ENCODE data around the gene DLG1. TPM values are rescaled to one million over a fixed set of nuclear protein-coding genes. Genes with fewer than 3 reads are reported as not detected.

Gene DLG1
- total RNA-seq, 2 experiments from 2014 or later: 48.9 to 95.1 TPM

DNA sequence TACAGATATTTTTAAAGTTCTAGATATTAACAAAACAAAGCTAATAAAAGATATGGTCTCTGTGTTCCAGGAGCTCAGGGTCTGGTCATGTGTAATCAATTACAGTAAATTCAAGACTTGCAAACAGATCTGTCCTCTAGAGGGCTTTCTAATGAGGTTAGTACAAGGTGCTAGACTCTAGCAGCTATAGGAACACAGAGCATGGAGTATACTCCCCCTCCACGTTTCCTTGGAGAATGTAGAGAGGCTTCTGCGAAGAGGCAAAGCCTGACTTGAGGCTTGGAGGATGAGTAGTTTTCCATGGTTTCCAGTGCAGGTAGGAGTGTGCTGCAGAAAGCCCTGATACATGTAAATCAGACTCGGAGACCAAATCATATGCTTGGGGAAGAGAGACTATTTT is 32.7 kb upstream of the DLG1 start:
- Histone ChIP-seq H3K9me3 (ENCODE audit: low read length) (no peaks in the 10 kb centered on the region), H4K20me1 (ENCODE audit: insufficient read depth, low read length) (no peaks in the 10 kb centered on the region), H3K9me2 (ENCODE audit: insufficient read depth, low read length) (no peaks in the 10 kb centered on the region), H3K4me2 (ENCODE audit: low read length) (no peak overlapping the region), H3K79me2 (ENCODE audit: insufficient read depth, low read depth, low read length) (no peaks in the 10 kb centered on the region), H3K4me3 (ENCODE audit: low read depth, low read length, poor library complexity, severe bottlenecking) (no peak overlapping the region), H3K27ac (ENCODE audit: low read depth, low read length, poor library complexity, severe bottlenecking) (no peak overlapping the region), H2AFZ (ENCODE audit: low read length) (no peak overlapping the region), H3K36me3 (ENCODE audit: insufficient read depth, low read length) (no peaks in the 10 kb centered on the region), H3K4me1 (ENCODE audit: insufficient read depth, low read length, poor library complexity, severe bottlenecking) (no peaks in the 10 kb centered on the region)
- TF ChIP-seq, protein P1, sequence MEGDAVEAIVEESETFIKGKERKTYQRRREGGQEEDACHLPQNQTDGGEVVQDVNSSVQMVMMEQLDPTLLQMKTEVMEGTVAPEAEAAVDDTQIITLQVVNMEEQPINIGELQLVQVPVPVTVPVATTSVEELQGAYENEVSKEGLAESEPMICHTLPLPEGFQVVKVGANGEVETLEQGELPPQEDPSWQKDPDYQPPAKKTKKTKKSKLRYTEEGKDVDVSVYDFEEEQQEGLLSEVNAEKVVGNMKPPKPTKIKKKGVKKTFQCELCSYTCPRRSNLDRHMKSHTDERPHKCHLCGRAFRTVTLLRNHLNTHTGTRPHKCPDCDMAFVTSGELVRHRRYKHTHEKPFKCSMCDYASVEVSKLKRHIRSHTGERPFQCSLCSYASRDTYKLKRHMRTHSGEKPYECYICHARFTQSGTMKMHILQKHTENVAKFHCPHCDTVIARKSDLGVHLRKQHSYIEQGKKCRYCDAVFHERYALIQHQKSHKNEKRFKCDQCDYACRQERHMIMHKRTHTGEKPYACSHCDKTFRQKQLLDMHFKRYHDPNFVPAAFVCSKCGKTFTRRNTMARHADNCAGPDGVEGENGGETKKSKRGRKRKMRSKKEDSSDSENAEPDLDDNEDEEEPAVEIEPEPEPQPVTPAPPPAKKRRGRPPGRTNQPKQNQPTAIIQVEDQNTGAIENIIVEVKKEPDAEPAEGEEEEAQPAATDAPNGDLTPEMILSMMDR (conservative IDR thresholded peaks at IDR 0.05; ENCODE audit: low read length): 0 out of 2 replicates have a peak, but pooled peaks have one; percentile 19
- TF ChIP-seq EZH2phosphoT487 (IDR thresholded peaks at IDR 0.05; ENCODE audit: borderline replicate concordance, low read depth, low read length): no peak
- no TSS peak for BruUV-seq (replicated peaks)
- ChIA-PET CTCF (ENCODE audit: unreplicated experiment) (no interaction called here), POLR2A (no interaction called here)
- intact Hi-C loops (cut with micrococcal nuclease; ENCODE audit: unreplicated experiment): no loop called here
- no peak for DNase-seq (ENCODE audit: low spot score)

GRCh38 chr3:197329382-197329781 is 31.0 kb upstream of the DLG1 start:
- ChIA-PET POLR2A (no interaction called here), CTCF (ENCODE audit: unreplicated experiment) (no interaction called here)
- Histone ChIP-seq H2AFZ (ENCODE audit: low read length) (no peak overlapping the region), H3K79me2 (ENCODE audit: insufficient read depth, low read depth, low read length) (no peaks in the 10 kb centered on the region), H3K4me3 (ENCODE audit: low read depth, low read length, poor library complexity, severe bottlenecking) (no peak overlapping the region), H4K20me1 (ENCODE audit: insufficient read depth, low read length) (no peaks in the 10 kb centered on the region), H3K4me2 (ENCODE audit: low read length) (no peak overlapping the region), H3K9me3 (ENCODE audit: low read length) (no peaks in the 10 kb centered on the region), H3K27ac (ENCODE audit: low read depth, low read length, poor library complexity, severe bottlenecking) (no peak overlapping the region), H3K9me2 (ENCODE audit: insufficient read depth, low read length) (no peaks in the 10 kb centered on the region), H3K36me3 (ENCODE audit: insufficient read depth, low read length) (no peaks in the 10 kb centered on the region), H3K4me1 (ENCODE audit: insufficient read depth, low read length, poor library complexity, severe bottlenecking) (no peaks in the 10 kb centered on the region)
- no peak for DNase-seq (ENCODE audit: low spot score)
- intact Hi-C loops (cut with micrococcal nuclease; ENCODE audit: unreplicated experiment): no loop called here
- no peak for TF ChIP-seq EZH2phosphoT487 (IDR thresholded peaks at IDR 0.05; ENCODE audit: borderline replicate concordance, low read depth, low read length)
- TF ChIP-seq, protein P1 (conservative IDR thresholded peaks at IDR 0.05; ENCODE audit: low read length): no peak
- no TSS peak for BruUV-seq (replicated peaks)

- Histone ChIP-seq H2AFZ (ENCODE audit: low read length) (no peak overlapping the region), H3K79me2 (ENCODE audit: insufficient read depth, low read depth, low read length) (no peaks in the 10 kb centered on the region), H3K9me2 (ENCODE audit: insufficient read depth, low read length) (no peaks in the 10 kb centered on the region), H3K9me3 (ENCODE audit: low read length) (no peaks in the 10 kb centered on the region), H3K4me2 (ENCODE audit: low read length) (no peak overlapping the region), H3K36me3 (ENCODE audit: insufficient read depth, low read length) (no peaks in the 10 kb centered on the region), H3K27ac (ENCODE audit: low read depth, low read length, poor library complexity, severe bottlenecking) (no peak overlapping the region), H3K4me3 (ENCODE audit: low read depth, low read length, poor library complexity, severe bottlenecking) (no peak overlapping the region), H3K4me1 (ENCODE audit: insufficient read depth, low read length, poor library complexity, severe bottlenecking) (no peaks in the 10 kb centered on the region), H4K20me1 (ENCODE audit: insufficient read depth, low read length) (no peaks in the 10 kb centered on the region)
- TF ChIP-seq, protein P1 (conservative IDR thresholded peaks at IDR 0.05; ENCODE audit: low read length): no peak
- TF ChIP-seq EZH2phosphoT487 (IDR thresholded peaks at IDR 0.05; ENCODE audit: borderline replicate concordance, low read depth, low read length): no peak
- ChIA-PET POLR2A (no interaction called here), CTCF (ENCODE audit: unreplicated experiment) (no interaction called here)
- intact Hi-C loops (cut with micrococcal nuclease; ENCODE audit: unreplicated experiment): no loop called here
- no peak for DNase-seq (ENCODE audit: low spot score)
- no TSS peak for BruUV-seq (replicated peaks)
Measured at GRCh38 chr3:197328198-197328597, 29.8 kb upstream of the DLG1 start.
